HG02763 (cell line): ENCODE results near the gene JADE2.
"Not testable (repeated sequence)": the region's sequence is repeated elsewhere in the genome, so short reads cannot be mapped to it uniquely, and the experiment has no call there.

Source experiments
- ATAC-seq: cut with Tn5 transposase; IDR thresholded peaks from one replicate; pipeline ENCODE4 v1.9.1; 2021; ENCODE audit warnings: mild to moderate bottlenecking, moderate library complexity; ENCODE audit not compliant: unreplicated experiment

JADE2 gene

GRCh38 chr5:134524826-134525682, at the start of gene JADE2:
Gene JADE2, plus strand, starts transcription at chr5:134525670. Its CDS starts 10,188 bp downstream, at chr5:134535858.
- peak; percentile 39 for ATAC-seq

DNA sequence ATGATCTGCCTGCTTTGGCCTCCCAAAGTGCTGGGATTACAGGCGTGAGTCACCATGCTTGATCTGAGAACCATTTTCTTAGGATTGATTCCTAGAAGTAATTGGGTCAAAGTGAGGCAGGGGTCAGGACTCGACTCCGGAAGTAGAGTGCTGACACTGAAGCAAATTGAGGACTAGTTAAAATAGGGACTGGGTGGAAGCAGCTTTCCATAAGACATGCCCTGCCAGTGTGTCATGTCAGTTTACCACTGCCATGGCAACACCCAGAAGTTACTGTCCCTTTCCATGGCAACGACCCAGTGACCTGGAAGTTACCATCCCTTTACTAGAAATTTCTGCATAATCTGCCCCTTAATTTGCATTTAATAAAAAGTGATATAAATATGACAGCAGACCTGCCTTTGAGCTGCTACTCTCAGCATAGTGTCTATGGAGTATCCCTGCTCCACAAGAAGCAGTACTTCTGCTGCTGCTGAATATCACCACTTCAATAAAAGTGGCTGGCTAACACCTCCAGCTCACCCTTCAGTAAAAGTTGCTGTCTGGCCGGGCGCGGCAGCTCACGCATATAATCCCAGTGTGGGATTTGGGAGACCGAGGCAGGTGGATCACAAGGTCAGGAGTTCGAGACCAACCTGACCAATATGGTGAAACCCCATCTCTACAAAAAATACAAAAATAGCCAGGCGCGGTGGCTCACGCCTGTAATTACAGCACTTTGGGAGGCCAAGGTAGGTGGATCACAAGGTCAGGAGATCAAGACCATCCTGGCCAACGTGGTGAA, 47.8 kb upstream of the JADE2 start:
- ATAC-seq, result no peak

DNA sequence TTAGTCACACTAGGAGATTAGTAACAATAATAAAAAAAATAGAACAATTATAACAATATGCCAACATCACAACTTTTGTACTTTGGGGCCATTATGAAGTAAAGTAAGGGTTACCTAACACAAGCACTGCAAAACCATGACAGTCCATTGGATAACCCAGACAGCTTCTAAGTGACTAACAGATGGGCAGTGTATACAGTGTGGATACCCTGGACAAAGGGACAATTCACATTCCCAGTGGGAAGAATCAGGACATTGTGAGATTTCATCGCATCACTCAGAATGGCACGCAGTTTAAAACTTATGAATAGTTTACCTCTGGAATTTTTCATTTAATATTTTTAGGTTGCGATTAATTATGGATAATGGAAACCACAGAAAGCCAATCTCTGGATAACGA, 45.6 kb upstream of the JADE2 start:
- no peak for ATAC-seq

DNA sequence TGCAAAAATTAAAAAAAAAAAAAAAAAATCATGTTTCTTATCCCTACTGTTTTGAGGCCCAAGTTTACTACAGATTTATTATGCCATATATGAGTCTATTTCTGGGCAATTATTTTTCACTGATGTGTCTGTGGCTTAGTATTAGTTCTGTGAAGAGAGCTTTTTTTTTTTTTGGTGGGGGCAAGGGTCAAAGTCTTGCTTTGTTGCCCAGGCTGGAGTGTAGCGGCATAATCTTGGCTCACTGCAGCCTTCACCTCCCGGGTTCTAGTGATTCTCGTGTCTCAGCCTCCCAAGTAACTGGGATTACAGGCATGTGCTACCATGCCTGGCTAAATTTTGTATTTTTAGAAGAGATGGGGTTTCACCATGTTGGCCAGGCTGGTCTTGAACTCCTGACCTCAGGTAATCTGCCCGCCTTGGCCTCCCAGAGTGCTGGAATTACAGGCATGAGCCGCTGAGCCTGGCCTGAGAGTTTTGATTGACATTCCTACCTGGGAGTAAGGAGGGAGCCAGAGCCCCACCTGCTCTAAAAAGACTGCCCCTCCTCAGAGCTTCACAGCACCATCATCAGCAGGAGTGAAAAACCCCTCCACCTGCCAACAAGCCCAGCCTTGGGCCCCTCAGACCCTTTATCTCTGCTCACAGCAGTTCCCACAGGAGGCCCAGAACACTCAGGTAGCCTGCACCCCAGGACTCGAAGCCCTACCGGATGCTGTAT, 36.1 kb upstream of the JADE2 start:
- no peak for ATAC-seq

DNA sequence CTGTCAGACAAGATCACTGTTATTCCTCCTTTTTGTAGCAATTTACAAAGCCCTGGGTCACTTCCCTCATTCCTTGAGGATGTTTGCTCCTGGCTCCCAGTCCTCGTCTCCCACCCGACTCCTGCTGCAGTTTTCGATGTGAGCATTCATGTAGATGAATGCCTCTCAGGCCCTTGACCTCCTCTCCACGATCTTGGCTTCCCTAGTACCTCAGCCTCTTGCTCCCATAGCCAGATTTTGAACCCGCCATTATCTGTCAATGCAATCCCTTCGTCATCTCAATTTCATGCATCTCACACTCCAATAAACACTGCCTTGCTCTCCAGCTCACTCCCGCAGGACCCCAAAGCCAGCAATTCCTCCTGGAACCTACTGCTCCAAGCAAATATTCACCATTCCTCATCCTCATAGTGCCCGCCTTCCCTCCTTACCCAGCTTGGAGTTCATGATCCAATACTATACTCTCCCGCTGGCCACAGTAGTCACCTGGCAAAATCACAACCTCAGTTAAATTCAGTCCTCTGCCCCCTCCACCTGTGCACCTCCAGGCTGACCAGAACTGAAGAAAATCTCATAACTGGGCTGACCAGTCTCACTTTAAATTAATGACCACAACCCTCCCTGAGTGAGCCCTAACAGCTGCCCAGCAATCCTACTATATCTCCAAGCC, 35.1 kb upstream of the JADE2 start:
- no peak for ATAC-seq

- ATAC-seq, result no peak
Observed at GRCh38 chr5:134490925-134491271, 34.6 kb upstream of the JADE2 start.

DNA sequence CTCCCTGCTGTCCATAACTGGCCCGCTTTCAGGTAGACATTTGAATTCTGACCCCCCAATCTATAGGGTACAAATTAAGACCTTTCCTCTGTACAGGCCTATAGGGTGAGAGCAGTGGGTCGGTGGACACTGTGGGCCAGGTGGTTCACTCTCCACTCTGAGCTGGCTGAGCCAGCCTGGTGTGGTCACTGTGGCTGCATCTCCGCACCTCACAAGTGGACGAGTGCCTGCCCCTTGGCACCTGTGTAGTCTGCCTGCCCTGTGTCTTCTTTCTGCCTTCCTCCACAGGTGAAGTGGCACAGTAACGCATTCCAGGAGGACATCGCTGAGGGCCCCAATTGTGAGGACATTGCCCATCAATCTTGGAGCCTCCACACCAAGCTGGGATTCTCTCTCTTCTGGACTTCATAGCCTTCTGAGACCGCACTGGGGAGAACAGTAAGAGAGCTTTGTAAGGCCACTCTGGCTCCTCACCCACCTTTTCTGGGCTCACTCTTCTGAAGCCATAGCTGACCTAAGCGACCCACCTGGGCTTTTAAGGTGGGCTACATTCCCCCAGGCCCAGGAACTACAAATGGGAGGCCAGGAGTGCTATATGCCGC, 33.5 kb upstream of the JADE2 start:
- no peak for ATAC-seq

- no peak for ATAC-seq
Observed at GRCh38 chr5:134492568-134492967, 32.9 kb upstream of the JADE2 start.

GRCh38 chr5:134493461-134494055, 31.9 kb upstream of the JADE2 start:
- ATAC-seq, result no peak

DNA sequence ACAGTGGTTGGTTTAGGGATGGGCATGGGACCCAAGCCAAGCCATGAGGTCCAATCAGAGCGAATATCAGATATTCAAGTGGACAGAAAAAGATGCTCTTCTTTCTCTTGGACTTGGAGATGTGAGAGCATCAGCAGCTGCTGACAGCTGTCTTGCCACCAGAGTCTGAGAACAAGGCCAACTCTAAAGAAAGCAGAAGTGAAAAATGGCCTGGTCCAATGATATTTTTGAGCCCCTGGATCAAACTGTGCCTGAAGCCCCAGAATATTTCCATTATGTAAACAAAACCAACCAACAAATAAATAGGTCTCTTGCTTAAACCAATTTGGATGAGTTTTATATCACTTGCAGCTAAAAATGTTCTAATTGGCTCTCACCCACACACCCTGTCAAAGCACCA, 30.7 kb upstream of the JADE2 start:
- ATAC-seq, result no peak

- ATAC-seq, result not testable (repeated sequence)
Observed at GRCh38 chr5:134499905-134500304, 25.6 kb upstream of the JADE2 start.

GRCh38 chr5:134500699-134501430, 24.6 kb upstream of the JADE2 start:
- ATAC-seq, result no peak

GRCh38 chr5:134502259-134502658, 23.2 kb upstream of the JADE2 start:
- ATAC-seq, result no peak

- ATAC-seq, result peak; percentile 65
Observed at GRCh38 chr5:134503088-134503936, 22.2 kb upstream of the JADE2 start.

GRCh38 chr5:134503937-134504437, 21.5 kb upstream of the JADE2 start:
- ATAC-seq, result no peak

DNA sequence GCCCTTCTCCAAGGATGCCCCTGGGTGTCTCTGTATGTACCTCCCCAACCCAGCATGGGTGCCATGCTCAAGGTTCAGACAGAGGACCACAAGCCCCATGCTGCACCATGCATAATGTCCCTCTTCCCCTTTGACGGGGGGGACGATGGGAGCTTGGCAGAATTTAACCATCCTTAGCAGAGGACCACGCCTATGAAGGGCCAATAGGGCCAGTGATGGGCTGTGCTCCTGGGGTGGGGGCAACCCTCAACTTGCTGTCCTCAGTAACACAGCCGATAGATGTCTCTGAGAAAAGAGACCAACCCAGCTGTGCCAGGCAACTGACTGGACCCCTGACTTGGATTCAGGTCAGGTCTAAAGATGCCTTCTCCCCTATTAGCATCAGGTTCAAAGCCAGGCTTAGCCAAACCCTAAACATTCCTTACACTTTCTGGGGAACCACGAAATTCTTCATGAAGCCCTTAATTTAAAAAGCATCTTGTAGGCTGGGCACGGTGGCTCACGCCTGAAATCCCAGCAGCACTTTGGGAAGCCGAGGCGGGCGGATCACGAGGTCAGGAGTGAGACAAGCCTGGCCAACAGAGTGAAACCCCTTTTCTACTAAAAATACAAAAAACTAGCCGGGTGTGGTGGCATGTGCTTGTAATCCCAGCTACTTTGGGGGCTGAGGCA, 20.7 kb upstream of the JADE2 start:
- ATAC-seq, result no peak

- no peak for ATAC-seq
Observed at GRCh38 chr5:134506054-134507039, 19.1 kb upstream of the JADE2 start.
